GM19239 (cell line): ENCODE data around the gene RHEB.

ENCODE experiments used
- DNase-seq: peaks from one replicate; pipeline ENCODE4 v3.0.0; 2011; ENCODE audit warnings: low spot score; ENCODE audit not compliant: insufficient read length
- FAIRE-seq: peaks from 2 replicates; lab custom pipeline; 2011; peaks lifted over from hg19 to GRCh38; lab: Jason Lieb, UNC

Gene RHEB

DNA sequence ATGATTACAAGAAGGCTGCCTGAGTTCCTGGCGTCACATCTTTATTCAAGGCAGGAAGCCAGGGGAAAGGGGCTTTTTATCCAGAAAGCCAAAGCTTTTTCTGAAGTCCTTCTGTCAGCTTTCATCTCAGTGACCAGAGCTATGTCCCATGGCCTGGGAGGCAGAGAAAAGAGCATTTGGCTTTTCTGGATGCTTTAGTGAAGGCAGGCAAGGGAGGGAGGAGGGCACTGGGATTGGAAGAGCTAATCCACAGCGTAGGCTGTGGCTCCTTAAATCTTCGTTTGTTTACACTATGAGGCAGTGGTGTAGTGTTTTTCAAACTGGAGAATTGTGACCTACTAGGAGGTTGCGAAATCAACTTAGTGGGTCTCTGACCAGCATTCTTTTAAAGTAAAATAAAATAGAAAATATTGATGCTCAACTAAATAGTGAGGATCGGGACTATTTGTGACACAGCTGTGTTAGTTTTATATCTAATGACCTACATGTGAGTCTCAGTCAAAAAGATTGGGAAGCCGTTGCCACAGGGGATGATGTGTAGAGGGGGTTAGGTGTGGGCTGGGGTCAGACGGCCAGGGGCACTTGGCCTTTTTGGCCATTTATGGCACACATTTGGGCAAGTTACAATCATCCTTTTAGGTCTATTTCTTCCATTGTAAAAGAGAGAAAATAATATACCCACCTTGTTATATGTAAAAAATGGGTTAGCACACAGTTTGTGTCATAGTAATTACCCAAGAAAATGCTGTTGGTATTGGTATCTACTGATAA, 93.8 kb downstream of the RHEB start:
- FAIRE-seq = no peak
- no peak for DNase-seq

DNA sequence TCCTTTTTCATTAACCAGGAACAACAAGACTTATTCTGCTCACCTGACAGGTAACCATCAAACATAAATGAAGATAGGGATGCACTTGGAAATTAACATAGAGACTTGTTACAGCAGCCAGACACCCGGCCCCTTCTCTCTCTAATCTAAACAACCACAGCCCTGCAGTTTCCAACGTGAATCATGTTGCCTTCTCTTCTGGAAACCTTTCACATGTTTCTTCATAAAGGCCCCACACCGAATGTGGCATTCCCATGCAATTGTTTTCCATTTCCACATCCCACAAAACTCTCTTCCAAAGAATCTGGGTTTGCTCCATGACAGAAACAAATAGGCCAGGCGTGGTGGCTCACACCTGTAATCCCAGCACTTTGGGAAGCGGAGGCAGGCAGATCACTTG, 94.9 kb downstream of the RHEB start:
- FAIRE-seq = no peak

DNA sequence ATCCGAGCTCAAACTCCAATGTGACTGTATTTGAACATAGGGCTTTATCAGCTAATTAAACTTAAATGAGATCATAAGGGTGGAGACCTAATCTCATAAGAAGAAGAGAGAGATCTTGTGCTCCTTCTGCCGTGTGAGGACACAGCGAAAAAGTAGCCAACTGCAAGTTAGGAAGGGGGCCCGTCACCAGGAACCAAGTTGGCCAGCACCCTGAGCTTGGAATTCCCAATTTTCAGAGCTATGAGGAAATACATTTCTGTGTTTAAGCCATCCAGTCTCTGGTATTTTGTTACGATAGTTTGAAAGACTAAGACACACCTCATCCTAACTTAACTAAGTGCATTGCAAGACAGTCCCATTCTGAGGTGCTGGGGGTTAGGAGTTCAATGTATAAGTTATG, 95.8 kb downstream of the RHEB start:
- no peak for DNase-seq
- no peak for FAIRE-seq

More for the DNA sequence above, 94.9 kb downstream of the RHEB start:
- DNase-seq = no peak

DNA sequence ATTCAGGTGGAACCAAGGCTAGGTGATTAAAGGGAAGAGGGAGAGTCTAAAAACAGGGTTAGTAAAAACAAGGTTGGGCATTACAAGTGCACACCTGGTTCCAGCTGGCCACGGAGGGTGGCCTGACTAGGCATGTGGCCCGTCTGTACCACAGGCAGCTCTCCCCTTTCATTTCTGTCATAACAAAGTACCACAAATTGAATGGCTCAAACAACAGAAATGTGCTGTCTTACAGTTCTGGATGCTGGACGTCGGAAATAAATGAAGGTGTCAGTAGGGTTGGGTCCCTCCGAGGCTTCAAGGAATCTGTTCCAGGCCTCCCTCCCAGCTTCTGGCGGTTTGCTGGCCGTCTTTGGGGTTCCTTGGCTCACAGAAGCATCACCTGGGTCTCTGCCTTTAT, 96.5 kb downstream of the RHEB start:
- DNase-seq (no peak), FAIRE-seq (no peak)

DNA sequence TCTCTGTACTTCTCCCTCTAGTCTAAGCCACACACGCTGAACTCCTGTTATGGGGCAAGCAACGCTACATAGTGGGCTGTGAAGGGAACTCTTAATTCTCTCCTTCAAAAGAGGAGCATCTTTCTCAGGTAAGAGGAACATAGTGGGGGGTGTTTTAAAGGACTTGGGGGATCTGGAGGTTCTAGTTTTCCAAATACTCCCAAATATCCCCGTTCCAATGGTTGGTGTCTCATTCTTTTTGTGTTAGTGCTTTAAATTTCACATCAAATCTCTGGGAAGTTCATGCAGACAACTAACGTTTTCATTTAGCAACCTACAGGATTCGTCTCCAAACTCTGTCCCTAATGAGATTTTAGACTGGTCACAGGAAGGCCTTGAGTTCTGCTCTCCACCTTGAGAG, 97.5 kb downstream of the RHEB start:
- DNase-seq (no peak), FAIRE-seq (no peak)

DNA sequence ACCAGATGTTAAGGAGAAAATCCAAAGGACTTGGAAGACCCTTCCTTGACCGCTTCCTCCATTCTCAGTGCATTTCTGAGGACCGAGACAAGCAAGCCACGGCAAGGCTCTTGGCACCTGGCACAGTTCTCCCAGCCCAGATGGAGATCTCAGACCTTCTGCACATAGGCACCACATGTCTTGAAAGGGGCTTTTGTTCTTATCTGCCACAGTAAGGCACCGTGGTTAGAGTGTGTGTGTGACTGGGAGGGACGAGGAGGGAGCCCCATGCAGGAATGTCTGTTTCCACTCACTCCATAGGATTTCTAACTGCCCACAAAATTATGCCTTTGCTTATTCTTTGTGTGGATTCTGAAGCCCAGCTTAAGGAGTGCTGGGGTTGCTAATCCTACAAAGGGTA, 99.6 kb downstream of the RHEB start:
- no peak for FAIRE-seq
- DNase-seq = no peak

DNA sequence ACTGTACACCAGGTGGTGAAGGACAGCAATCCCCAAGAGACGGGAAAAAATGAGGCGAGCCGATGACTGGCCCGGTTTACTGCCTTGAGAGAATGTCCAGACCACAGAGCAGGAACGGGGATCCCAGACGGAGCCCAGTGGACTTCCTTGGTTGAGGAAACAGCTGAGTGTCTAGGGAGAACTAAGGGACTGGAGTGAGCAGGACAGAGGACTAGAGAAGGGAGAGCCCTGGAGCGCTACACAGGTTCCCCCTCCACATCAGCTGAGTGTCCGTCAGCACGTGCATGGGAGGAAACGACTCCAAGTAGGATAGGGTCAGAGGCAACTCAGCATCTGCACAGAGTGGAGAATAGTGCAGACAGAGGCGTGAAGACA, 102.8 kb downstream of the RHEB start:
- no peak for FAIRE-seq
- no peak for DNase-seq

DNA sequence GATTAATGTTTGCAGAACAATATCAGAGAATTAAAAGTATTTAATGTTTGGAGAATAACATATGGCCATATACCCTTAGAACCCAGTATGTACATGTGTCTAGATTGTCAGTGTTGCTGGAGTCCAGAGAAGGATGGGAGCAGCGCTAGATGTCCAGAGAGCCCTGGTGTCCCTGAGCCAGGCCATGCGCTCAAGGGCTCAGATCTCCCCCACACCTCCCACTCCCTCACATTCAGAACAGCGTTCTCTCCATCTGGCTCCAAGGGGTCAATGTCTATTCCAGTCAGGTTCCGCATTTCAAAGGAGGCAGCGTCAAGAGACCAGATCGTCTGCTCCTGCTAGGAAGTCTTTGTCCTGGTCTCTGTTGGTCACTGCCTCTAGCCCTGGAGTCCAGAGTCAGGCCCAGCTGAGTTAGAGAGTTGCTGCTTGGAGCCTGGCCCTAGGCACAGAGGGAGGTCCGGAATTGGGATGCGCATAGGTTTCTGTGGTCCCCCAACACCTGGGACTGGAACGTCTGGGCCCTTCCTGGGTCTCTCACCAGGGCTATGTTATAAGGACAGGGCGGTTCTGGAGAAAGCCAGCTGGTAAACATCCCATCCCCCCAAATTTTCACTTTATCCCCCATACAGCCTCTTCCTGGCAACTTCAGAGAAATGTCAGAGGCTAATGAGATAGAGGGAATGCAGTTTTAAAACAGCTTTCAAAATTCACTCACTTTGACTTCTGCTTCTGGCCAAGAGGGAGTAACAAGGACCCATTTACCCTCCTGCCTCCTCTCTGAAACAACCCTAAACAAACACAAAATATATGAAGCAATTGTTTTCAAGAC, 103.4 kb downstream of the RHEB start:
- DNase-seq (no peak), FAIRE-seq (no peak)
